ENCODE measurements around the gene PTK6.
"Not testable (repeated sequence)": the region's sequence is repeated elsewhere in the genome, so short reads cannot be mapped to it uniquely, and the experiment has no call there.

DNA sequence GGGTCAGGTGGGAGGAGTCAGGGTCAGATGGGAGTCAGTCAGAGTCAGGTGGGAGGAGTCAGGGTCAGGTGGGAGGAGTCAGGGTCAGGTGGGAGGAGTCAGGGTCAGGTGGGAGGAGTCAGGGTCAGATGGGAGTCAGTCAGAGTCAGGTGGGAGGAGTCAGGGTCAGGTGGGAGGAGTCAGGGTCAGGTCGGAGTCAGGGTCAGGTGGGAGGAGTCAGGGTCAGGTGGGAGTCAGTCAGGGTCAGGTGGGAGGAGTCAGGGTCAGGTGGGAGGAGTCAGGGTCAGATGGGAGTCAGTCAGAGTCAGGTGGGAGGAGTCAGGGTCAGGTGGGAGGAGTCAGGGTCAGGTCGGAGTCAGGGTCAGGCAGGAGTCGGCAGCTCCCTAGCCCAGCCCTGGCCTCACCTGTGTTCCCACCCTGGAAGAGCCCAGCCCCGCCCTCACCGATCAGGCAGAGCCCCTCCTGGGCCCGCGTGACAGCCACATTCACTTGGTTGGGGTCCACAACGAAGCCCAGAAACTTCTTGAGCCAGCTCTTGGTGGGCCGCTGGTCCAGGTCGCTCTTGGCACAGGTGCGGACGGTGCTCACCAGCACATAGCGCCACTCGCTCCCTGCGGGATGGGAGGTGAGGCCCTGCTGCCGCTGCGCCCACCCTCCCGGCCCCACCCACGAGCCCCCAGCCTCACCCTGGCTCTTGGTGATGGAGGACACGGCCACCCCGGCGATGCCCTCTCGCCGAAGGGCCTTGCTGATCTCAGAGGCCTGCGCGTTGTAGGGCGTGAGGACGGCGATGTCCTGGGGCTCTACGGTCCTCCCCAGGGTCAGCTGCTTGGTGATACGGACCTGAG is 22.5 kb upstream of the PTK6 start:
- TF ChIP-seq TAF1, POLR2A, SPI1, POLR2AphosphoS5 (IDR thresholded peaks at IDR 0.05; ENCODE audit: low read depth, low read length): not testable (repeated sequence)
